ENCODE data around the gene MS4A10.
A peak's percentile ranks its signal among the peaks of the same experiment; 100 is the strongest.

Gene MS4A10

GRCh38 chr11:60766547-60766946 is 18.6 kb upstream of the MS4A10 start:
- DNase-seq (ENCODE audit: low spot score) = no peak

- DNase-seq (ENCODE audit: low spot score) = peak; percentile 64
Measured at GRCh38 chr11:60767388-60767811, 17.7 kb upstream of the MS4A10 start.

GRCh38 chr11:60768202-60768601 is 16.9 kb upstream of the MS4A10 start:
- DNase-seq (ENCODE audit: low spot score) = no peak

- no peak for DNase-seq (ENCODE audit: low spot score)
Measured at GRCh38 chr11:60769273-60769672, 15.9 kb upstream of the MS4A10 start.

- DNase-seq (ENCODE audit: low spot score) = no peak
Measured at GRCh38 chr11:60769811-60770210, 15.3 kb upstream of the MS4A10 start.

GRCh38 chr11:60771146-60771545 is 14.0 kb upstream of the MS4A10 start:
- DNase-seq (ENCODE audit: low spot score) = no peak

GRCh38 chr11:60771879-60772525 is 13.1 kb upstream of the MS4A10 start:
- DNase-seq (ENCODE audit: low spot score) = no peak

GRCh38 chr11:60772666-60773065 is 12.5 kb upstream of the MS4A10 start:
- DNase-seq (ENCODE audit: low spot score) = no peak

GRCh38 chr11:60774726-60775125 is 10.4 kb upstream of the MS4A10 start:
- DNase-seq (ENCODE audit: low spot score) = no peak

- peak; percentile 92 for DNase-seq (ENCODE audit: low spot score)
Measured at GRCh38 chr11:60775420-60775961, 9.6 kb upstream of the MS4A10 start.

GRCh38 chr11:60776167-60776566 is 9.0 kb upstream of the MS4A10 start:
- DNase-seq (ENCODE audit: low spot score) = no peak

GRCh38 chr11:60777106-60777505 is 8.0 kb upstream of the MS4A10 start:
- DNase-seq (ENCODE audit: low spot score) = no peak

GRCh38 chr11:60777572-60777971 is 7.6 kb upstream of the MS4A10 start:
- peak; percentile 80 for DNase-seq (ENCODE audit: low spot score)

- no peak for DNase-seq (ENCODE audit: low spot score)
Measured at GRCh38 chr11:60780065-60780464, 5.1 kb upstream of the MS4A10 start.

- DNase-seq (ENCODE audit: low spot score) = no peak
Measured at GRCh38 chr11:60780774-60781173, 4.4 kb upstream of the MS4A10 start.

GRCh38 chr11:60781286-60781980 is 3.7 kb upstream of the MS4A10 start:
- no peak for DNase-seq (ENCODE audit: low spot score)

GRCh38 chr11:60781981-60782316 is 3.2 kb upstream of the MS4A10 start:
- DNase-seq (ENCODE audit: low spot score) = no peak

- DNase-seq (ENCODE audit: low spot score) = no peak
Measured at GRCh38 chr11:60782393-60783140, 2.6 kb upstream of the MS4A10 start.

GRCh38 chr11:60783141-60783484 is 2.0 kb upstream of the MS4A10 start:
- DNase-seq (ENCODE audit: low spot score) = no peak

GRCh38 chr11:60783911-60784310 is 1.2 kb upstream of the MS4A10 start:
- no peak for DNase-seq (ENCODE audit: low spot score)

GRCh38 chr11:60785806-60786361 is 751 bp downstream of the MS4A10 start:
- peak; percentile 50 for DNase-seq (ENCODE audit: low spot score)

- DNase-seq (ENCODE audit: low spot score) = peak; percentile 72
Measured at GRCh38 chr11:60786811-60787567, 1.9 kb downstream of the MS4A10 start.

Measured in AG20443 (cell line).